Inferior parietal cortex (tissue), 1 donor: ENCODE measurements around the gene ZNF836.

ENCODE experiments used
- DNase-seq: peaks from one replicate; pipeline ENCODE4 v3.0.0-alpha.2; 2016; ENCODE audit errors: extremely low spot score

Gene ZNF836

DNA sequence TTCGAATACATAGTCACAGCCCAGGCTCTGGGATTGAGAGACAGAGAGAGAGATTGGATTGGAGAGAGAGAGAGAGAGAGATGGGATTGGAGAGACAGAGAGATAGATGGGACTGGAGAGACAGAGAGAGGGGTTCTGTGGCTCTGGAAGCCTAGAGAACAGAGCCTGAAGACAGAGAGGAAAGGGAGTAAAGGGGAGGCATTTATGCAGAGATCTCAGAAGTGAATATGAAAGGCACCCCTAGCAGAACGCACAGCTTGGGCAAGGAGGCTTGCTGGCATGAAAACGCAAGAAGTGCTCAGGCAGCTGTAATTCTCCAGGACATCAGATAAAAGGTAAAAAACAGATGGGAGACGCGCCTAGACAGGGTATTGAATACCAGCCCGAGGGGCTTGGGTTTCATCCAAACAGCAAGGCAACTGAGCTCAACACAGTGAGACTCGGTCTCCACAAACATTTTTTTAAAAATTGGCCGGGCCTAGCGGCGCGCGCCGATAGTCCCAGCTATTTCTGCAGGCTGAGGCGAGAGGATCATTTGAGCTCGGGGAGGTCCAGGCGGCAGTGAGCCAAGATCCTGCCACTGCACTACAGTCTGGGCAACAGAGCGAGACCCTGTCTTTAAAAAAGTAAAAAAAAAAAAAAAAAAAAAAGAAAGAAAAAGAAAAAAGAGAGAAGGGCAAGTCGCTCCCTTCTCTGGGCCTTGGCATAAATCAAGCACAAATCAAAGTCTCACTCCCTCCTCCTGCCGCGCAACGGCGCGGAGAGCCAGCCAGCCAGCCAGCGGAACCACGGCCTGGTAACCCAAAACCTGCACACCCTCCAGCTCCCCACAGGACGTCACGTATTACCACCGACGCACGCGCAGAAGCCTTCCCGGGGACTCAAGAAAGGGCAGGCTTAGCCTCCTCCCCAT lies 17.7 kb upstream of the ZNF836 start:
- peak; percentile 45 for DNase-seq

DNA sequence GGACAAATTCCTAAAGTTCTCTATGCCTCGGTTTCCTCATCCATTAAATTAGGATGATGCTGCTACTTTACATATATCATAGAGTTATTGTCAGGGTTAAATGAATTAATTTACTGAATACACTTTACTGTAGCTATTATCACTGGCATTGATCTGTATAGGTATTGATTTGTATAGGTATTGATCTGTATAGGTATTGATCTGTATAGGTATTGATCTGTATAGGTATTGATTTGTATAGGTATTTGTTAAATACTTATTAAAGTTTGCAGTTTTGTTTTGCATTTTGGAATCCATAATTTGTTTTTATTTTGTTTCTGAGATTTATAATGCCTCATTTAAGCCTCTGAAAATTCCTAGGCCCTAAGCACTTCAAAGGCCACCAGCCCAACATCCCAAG lies 16.0 kb upstream of the ZNF836 start:
- no peak for DNase-seq

DNA sequence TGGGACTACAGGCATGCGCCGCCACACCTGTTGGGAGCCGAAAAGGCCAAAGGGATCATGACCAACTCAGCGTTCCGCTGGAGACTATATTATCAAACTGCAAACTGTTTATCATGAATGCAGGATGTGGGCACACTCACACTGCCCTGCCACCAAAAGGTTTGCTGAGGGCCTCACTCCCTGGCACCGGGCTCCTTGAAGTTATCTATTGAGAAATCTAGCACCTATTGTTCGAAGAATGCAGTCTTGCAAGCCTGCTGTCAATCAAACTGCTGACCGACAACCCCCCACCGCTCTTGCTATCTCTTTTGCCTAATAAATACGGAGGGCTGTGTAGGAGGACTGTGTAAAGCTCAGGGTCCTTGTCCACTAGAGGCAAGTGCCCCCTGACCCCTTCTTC lies 5.2 kb upstream of the ZNF836 start:
- no peak for DNase-seq

DNA sequence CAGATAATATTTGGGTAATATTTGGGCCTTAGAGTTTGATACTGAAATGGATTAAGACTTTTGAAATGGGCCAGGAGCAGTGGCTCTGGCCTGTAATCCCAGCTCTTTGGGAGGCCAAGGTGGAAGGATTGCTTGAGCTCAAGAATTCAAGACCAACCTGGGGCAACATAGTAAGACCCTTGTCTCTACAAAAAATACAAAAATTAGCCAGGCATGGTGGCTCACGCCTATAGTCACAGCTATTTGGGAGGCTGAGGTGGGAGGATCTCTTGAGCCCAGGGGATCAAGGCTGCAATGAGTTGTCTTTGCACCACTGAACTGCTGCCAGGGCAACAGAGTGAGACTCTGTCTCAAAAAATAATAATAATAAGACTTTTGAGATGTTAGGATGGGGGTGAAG lies 926 bp upstream of the ZNF836 start:
- no peak for DNase-seq

DNA sequence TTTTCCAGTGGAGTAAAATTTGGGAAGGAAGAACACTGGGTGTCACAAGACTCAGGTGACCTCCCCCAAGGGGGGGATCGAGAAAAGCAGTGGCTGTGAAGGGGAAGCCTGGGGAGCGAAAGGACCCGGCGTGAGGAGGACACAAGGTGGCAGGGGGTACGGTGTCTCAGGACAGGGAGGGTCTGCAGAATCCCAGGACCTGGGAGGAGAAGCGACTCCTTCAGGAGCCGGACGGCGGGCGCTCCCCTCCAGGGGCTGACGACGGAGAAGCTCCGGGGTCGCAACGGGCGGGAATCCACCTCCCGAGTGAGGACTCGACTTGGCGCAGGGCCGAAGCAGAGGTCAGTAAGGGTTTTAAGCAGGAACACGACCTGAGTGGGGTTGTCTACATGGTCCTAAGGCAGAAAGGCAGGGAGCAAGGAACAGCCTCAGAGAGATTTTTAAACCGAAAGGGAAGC lies 529 bp downstream of the ZNF836 start:
- DNase-seq: no peak

DNA sequence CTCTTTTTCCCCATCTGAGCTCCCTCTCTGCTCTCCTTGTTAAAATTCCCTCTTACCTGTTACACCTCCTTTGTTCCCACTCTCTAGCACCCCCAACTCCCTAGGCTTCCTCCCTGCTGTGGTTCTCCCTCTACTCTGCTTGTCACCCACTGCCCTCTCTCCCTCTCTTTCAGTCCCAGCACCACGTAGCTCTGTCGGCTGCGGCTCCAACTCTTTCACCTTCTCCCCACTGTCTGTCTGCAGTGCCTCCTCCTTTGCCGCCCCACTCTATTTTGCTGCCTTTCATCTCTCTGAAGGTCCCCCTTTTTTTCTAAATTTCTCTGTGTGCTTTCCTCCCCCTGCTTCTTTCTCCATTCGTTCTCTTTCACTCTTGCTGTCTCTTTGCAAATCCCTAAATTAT lies 1.1 kb downstream of the ZNF836 start:
- no peak for DNase-seq

DNA sequence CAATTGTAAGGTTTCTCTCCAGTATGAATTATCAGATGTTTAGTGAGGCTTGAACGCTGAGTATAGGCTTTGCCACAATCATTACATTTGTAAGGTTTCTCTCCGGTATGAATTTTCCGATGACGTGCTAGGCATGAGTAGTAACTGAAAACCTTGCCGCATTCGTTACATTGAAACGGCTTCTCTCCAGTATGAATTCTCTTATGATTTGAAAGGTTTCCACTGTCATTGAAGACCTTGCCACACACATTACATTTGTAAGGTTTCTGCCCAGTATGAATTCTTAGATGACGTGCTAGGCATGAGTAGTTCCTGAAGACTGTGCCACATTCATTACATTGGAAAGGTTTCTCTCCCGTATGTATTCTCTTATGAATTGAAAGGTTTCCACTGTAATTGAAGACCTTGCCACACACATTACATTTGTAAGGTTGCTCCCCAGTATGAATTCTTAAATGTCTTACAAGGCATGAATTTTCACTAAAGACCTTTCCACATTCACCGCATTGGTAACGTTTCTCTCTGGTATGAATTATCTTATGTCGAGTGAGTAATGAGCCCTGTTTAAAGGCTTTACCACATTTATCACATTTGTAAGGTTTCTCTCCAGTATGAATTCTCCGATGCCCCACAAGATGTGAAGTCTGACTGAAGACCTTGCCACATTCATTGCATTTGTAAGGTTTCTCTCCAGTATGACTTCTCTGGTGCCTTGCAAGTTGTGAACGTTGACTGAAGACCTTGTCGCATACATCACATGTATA lies 15.6 kb downstream of the ZNF836 start:
- DNase-seq: no peak

DNA sequence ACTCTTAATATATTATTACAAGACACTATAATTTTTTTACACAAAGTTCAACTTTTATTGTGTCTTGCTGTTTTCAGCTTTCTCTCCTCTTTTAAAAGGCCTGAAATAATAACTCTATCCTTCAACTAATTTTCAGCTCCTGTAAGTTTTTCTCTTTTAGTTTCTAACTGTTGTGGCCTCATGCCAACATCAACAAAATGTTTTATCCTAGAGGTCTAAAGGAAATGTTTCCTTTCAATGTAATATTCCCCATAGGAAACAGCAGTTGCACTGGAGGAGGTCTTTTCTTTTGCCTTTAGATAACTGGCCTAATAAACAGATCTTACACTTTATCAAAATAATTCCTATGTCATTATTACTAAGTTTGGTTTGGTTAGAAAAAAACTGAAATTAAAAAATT lies 23.2 kb downstream of the ZNF836 start:
- no peak for DNase-seq

DNA sequence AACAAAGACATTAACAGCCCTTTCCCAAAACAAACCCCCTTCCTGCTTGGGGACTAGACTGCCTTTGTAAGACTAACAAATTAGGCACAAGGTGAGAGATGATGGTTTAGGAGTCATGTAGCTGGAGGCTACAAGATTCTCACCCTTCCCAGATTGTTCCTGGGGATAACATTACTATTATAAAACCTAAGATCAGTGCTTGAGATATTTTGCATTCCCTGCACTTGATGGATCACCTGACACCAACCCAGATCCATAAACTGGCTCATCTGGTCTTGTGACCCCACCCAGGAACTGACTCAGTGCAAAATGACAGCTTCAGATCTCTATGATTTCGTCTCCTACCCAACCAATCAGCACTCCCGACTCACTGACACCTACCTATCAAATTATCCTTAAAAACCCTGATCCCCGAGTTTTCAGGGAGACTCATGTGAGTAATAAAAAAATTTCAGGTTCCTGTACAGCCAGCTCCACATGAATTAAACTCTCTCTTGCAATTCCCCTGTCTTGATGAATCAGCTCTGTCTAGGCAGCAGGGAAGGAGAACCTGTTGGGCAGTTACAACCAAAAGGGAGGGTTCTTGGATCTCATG lies 29.3 kb downstream of the ZNF836 start:
- DNase-seq: no peak

DNA sequence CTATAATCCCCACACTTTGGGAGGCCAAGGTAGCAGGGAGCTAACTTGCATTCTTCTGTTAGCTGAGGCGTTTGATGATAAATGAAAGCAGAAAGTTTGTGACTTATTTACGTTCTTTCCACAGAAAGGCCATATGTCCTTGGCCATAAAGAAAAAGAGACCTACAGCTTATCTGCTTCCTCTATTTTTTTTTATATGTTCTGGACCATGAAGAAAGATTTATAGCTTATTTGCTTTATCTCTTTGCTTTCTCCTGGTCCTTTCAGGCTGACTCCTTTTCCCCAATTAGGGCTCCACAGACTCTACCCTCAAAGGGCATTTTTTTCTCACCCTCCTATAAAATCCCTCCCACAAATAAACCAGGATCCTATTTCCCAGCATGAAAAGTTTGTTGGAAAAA lies 30.2 kb downstream of the ZNF836 start:
- DNase-seq: no peak

DNA sequence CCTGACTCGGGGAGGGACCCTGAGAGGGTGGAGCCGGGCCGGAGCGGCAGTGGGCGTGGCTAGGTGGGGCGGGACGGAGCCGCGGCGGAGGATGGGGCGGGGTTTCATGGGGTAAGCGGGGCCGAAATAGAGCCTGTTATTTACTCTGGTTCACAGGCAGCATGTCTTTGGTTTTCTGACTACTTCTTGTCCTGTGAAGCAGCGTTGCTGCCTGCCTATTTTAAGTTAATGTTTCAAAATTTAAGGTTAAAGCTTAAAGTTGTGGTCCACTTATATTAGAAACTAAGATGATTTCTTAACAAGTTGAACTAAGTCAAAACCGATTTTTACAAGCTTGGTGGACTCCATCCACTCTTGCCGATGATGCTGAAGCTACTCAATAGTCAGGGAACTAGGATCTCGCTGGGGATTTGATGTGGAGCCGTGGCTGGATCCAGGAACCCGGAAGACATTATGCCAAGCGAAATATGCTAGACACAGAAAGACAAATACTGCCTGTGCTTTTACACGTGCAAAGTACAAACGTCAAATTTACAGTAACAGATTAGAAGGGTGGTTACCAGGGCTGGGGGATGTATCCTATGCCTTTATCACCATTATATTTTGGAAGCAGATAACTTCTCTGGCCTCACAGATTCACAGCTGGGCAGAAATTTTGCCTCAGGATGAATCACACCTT lies 31.2 kb downstream of the ZNF836 start:
- no peak for DNase-seq

DNA sequence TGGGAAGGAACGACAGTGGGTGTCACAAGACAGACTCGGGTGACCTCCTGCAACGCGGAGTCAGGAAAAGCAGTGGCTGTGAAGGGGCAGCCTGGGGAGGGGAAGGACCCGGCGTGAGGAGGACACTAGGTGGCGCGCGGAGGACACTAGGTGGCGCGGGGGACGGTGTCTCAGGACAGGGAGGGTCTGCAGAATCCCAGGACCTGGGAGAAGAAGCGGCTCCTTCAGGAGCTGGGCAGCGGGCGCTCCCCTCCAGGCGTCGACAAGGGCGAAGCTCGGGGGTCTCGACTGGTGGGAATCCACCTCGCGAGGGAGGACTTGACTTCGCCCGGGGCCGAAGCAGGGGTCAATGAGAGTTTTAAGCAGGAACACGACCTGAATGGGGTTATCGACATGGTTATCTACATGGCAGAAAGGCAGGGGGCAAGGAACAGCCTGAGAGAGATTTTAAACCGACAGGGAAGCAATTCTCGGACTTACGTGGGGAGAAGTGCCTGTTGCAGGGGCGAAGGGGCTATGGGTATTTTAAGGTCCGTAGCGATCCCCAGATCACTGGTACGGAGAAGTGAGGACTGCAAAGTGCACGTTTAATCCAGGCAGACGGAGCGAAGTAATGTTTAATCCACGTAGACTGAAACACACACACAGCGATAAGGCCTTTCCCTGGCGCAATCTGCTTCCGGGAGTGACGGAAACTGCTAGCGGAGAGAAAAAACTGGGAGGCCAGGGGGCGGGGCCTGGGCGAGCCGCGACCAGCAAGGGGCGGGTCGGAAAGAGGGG lies 32.0 kb downstream of the ZNF836 start, which contains the start of gene ZNF616:
ZNF616 (minus strand) TSS at position 687 of the 780 bp plus-strand sequence. CDS start 9,426 bp downstream, outside the sequence.
- DNase-seq: peak; percentile 94

DNA sequence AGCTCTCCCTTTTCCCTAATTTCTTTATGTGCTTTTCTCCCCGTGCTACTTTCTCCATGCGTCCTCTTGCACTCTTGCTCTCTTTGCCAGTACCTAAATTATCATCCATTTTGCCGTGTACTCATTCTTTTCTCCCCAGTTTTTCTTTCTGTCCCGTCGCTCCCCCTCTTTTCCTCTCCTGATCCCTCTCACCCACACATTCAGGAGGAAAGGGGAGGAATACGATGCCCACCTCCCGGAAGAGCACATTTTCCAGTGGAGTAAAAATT lies 32.5 kb downstream of the ZNF836 start:
- DNase-seq: no peak

DNA sequence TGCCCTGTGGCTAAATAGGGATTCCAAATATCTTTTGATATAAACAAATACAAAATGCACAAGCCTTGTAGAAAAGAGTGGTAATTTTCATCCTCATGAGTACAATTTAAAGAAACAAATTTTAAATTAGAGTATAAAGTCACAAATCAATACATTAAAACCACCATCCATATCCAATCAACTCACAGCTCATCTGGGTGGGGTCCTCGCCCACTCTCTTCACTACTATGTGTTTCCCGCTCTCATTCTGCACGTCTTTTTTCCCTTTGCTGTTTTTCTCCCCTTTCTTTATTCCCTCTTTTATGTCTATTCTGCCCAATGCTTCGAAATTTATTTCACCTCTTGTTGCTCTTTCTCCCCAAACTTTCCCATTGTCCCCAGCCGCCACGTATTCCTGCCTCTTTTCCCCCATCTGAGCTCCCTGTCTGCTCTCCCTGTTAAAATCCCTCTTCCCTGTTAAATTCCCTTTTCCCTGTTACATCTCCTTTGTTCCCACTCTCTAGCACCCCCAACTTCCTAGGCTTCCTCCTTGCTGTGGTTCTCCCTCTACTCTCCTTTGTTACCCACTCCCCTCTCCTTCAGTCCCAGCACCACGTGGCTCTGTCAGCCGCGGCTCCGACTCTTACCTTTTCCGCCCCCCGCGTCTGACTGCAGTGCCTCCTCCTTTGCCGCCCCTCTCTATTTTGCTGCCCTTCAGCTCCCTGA lies 33.0 kb downstream of the ZNF836 start:
- DNase-seq: peak; percentile 6

DNA sequence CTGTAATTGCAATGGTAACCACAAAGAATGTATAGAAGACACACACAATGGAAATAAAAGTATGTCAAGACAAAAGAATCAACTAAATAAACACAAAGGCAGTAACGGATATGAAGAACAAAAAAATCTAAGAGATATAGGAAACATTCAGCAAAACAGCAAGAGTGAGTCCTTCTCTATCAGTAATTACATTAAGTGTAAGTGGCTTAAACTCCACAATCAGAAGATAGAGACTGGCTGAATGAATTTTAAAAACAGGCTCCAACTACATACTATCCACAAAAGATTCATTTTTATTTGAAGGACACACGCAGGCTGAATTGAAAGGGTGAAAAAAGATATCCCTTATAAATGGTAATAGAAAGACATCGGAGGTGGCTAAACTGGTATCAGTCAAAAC lies 51.1 kb downstream of the ZNF836 start:
- no peak for DNase-seq

DNA sequence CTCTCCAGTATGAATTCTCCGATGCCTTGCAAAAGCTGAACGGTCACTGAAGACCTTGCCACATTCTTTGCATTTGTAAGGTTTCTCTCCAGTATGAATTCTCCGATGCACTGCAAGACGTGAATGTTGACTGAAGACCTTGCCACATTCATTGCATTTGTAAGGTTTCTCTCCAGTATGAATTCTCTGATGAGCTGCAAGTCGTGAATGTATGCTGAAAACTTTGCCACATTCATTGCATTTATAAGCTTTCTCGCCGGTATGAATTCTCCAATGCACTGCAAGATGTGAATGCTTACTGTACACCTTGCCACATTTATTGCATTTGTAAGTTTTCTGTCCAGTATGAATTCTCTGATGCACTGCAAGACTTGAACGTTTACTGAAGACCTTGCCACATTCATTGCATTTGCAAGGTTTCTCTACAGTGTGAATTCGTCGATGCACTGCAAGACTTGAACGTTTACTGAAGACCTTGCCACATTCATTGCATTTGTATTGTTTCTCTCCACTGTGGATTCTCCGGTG lies 55.8 kb downstream of the ZNF836 start:
- DNase-seq: no peak

DNA sequence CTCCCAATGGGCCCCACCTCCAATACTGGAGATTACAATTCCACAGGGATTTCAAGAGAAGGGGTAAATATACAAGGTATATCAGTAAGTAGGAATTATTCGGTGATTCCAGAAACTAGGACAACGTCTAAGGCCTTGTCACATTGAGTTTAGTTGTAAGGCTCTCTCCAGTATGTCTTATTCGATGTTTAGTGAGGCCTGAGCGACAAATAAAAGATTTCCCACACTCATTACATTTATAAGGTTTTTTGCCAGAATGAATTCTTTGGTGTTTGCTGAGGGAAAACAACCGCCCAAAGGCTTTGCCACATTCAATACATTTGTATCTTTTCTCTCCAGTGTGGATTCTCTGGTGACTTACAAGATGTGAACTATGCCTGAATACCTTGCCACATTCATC lies 56.7 kb downstream of the ZNF836 start:
- DNase-seq: no peak

DNA sequence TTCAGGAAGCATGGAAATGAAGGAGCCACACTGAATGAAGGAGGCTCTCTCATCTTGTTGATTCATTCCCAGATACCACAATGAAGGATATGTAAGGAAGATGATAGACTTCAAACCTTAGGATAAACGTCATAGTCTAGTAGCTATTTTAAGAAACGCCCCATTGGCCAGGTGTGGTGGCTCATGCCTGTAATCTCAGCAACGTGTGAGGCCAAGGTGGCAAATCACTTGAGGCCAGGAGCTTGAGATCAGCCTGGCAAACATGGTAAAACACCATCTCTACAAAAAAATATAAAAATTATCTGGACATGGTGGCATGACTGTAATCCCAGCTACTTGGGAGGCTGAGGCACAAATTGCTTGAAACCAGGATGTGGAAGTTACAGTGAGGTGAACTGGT lies 58.8 kb downstream of the ZNF836 start:
- DNase-seq: no peak

DNA sequence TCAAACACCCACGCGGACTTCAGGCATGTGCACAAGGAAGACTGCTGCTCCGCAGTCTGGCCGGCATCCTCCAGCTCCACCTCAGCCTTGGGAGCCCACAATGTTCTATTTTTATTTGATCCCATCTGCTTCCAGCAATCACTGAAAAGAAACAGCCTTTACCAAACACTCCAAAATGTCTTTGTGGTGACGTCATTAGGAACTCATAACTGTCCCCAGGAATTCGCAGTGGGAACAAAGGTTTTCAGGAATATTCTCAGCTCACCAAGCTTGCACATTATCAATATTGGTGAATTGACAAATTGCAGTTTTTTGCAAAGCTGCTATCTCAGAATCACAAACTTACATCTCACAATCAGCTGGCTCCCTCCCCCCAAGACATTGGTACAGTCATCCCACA lies 60.6 kb downstream of the ZNF836 start:
- no peak for DNase-seq
